ENCODE results near the gene MDH2.

DNA sequence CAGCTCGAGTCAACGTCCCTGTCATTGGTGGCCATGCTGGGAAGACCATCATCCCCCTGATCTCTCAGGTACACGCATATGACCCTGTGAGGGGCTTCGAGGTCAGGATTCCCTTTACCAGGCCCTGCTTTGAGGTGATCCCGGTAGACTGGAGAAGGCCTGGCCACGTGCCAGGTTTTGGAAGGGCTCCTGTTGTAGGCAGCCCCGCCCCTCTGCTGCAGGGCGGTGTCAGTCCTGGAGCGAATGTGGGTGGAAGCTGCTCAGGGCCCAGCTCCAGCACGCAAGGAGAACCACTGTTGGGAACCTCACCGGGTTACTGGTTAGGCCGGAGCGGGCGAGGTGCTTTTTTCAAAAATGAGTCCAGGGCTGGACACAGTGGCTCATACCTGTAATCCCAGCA lies 15.6 kb downstream of the MDH2 start:
- no peak for TF ChIP-seq EP300 (IDR thresholded peaks at IDR 0.05)
- TF ChIP-seq, protein P1, sequence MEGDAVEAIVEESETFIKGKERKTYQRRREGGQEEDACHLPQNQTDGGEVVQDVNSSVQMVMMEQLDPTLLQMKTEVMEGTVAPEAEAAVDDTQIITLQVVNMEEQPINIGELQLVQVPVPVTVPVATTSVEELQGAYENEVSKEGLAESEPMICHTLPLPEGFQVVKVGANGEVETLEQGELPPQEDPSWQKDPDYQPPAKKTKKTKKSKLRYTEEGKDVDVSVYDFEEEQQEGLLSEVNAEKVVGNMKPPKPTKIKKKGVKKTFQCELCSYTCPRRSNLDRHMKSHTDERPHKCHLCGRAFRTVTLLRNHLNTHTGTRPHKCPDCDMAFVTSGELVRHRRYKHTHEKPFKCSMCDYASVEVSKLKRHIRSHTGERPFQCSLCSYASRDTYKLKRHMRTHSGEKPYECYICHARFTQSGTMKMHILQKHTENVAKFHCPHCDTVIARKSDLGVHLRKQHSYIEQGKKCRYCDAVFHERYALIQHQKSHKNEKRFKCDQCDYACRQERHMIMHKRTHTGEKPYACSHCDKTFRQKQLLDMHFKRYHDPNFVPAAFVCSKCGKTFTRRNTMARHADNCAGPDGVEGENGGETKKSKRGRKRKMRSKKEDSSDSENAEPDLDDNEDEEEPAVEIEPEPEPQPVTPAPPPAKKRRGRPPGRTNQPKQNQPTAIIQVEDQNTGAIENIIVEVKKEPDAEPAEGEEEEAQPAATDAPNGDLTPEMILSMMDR (IDR thresholded peaks at IDR 0.05): no peak
- TF ChIP-seq POLR2AphosphoS5 (IDR thresholded peaks at IDR 0.05): no peak

Measured in suprapubic skin (tissue), 4 donors.